Forelimb muscle (tissue), 1 donor: ENCODE results near the gene SDK2. TPM values are rescaled to one million over a fixed set of nuclear protein-coding genes. Genes with fewer than 3 reads are reported as not detected.

ENCODE experiments used
- DNase-seq: peaks from one replicate; pipeline ENCODE4 v3.0.0-alpha.2; 2013; ENCODE audit warnings: low read depth
- polyA plus RNA-seq: library from polyadenylated mRNA; unstranded; fragments of 120-200 nt; gene quantifications from one replicate; pipeline ENCODE4 v1.2.1, GENCODE V29; 2013; ENCODE audit not compliant: insufficient read length

SDK2 gene
- polyA plus RNA-seq, 1 donor: 27.2 TPM

DNA sequence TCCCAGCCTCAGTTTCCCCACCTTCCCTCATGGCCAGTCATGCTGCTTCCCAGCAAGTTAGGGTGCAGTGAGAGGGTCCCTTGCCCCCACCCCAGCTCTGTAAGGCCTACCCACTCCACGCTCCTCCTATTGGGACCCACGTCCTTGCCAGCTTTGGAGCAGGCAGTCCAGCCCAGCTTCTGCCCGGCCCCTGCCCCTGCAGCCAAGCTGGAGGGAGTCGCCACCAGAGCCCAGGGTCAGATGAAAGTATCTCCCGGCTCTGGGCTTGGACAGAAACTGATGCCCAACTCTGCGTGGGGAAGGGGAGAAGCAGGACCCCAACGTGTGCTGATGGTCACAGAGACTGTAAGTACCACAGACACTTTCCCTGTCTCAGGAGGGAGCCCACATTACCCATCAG, 32.6 kb downstream of the SDK2 start:
- DNase-seq: no peak

DNA sequence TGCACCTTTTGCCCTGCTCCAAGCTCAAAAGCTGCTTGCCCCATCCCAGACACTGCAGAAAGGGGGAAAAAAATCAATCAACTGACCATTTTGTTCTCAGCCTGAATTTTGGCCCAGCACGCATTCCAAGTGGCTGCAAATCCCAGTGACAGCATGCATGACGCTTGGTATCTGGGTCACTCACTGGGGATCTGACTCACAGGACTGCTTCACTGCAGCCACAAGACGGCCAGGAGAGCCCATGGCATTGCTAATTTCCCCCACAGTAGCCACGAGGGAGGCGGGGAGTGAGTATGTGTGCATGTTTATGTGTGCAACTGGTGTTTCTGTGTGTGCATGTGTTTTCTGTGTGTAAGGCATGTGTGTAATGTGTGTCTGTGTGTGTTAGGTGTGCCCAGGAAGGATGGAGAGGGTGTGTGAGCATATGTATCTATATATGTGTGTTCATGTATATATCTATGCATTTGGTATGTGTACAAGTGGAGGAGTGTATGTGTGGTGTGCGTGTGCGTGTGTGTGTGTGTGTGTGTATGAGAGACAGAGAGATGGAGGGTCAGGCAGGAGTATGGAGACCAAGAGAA, 33.8 kb downstream of the SDK2 start:
- DNase-seq: no peak

- DNase-seq: no peak
Observed at GRCh38 chr17:73609758-73610157, 34.5 kb downstream of the SDK2 start.

GRCh38 chr17:73609060-73609459, 35.2 kb downstream of the SDK2 start:
- DNase-seq: no peak

DNA sequence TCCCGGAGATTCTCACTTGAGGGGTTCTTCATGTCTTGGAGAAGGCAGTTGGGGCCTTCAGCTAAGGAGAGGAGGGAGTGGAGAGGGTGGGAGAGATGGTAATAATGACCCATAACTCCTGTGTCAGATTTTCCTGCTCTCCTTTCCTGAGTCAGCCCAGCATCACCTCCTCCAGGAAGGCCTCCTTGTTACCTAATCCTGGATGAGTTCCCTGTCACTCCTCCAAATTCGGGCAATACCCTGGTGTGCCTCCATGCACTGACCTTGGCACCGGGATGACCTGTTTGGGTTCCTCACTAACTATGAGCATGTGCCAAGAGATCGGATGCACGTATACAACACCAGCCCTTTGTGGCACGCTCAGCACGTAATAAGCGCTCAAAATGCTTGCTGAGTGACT, 38.8 kb downstream of the SDK2 start:
- DNase-seq: no peak

DNA sequence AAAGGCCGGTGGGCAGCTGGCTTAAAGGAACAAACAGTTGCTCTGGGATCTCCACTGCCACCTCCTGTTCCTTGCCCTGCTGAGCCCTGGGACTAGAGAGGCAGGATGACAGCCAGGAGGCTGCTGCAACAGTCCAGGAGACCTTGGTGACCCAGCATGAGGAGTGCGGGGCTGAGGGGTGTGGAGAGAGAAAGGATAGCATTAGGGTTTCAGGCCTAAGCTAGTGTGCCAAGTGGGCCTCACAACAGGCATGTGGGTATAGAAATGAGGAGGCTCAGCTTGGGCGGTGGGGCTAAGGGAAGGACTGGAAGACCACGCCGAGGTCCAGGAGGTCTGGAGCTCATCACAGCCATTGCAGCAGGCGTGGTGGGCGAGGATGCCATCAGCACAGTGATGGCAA, 39.8 kb downstream of the SDK2 start:
- DNase-seq: no peak

DNA sequence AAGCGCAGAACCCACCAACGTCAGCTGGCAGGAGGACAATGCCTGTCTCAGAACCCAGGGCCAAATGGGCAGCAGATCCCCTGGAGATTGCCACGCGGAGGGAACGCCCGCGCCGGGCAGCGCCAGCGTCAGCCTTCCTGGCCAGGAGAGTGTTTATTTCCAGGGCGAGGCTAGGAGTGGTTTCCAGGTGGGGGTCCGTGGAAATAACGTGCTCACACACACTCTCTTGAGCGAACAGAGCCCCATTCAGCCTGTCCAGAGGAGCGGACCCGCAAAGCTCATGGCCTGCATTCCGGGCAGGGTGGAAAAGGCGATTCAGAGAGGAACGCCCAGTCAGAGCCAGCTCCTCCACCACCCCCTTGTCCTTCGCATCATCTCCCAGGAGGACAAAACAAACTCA, 40.3 kb downstream of the SDK2 start:
- DNase-seq: no peak

- DNase-seq: peak; percentile 35
Observed at GRCh38 chr17:73600103-73600871, 44.0 kb downstream of the SDK2 start.

GRCh38 chr17:73599599-73599998, 44.6 kb downstream of the SDK2 start:
- DNase-seq: no peak

- no peak for DNase-seq
Observed at GRCh38 chr17:73598212-73598611, 46.0 kb downstream of the SDK2 start.

GRCh38 chr17:73595931-73596330, 48.3 kb downstream of the SDK2 start:
- DNase-seq: no peak

GRCh38 chr17:73595479-73595878, 48.8 kb downstream of the SDK2 start:
- no peak for DNase-seq

- no peak for DNase-seq
Observed at GRCh38 chr17:73595068-73595467, 49.2 kb downstream of the SDK2 start.

GRCh38 chr17:73594598-73594997, 49.6 kb downstream of the SDK2 start:
- DNase-seq: no peak

- DNase-seq: no peak
Observed at GRCh38 chr17:73594025-73594424, 50.2 kb downstream of the SDK2 start.

DNA sequence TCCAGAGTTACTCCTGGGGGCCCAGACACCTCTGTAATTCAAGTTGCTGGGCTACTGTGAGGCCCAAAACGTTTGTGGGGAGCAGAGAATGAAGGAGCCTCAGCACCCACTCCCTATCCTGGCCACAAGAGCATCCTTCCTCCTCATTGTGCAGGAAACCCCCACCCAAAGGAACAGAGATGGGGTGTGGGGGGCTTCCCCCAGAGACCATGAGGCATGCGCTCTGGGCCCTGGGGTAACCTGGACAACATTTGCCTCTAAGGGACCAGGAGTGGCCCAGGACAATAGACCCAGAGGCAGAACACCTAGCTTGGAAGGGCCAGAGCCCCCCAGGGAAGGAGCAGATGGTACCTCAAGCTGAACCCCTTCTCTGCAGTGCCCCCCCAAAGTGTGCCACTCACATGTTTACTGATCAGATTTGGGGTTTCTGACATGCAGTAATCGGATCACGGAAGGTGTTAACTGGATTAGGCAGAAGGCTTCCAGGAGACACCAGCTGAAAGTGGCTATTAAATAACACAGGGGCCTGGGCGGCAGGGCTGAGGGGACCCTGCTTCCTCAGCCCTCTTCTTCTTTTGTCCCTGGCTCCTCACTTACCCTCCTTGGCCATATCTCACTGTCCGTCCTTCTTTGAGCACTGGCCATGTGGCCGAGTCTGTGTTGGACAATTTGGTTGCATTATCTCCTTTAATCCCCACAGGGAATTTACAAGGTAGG, 50.8 kb downstream of the SDK2 start:
- DNase-seq: no peak

- no peak for DNase-seq
Observed at GRCh38 chr17:73592501-73592961, 51.7 kb downstream of the SDK2 start.

GRCh38 chr17:73592079-73592415, 52.2 kb downstream of the SDK2 start:
- DNase-seq: no peak

GRCh38 chr17:73591296-73592078, 52.8 kb downstream of the SDK2 start:
- no peak for DNase-seq

DNA sequence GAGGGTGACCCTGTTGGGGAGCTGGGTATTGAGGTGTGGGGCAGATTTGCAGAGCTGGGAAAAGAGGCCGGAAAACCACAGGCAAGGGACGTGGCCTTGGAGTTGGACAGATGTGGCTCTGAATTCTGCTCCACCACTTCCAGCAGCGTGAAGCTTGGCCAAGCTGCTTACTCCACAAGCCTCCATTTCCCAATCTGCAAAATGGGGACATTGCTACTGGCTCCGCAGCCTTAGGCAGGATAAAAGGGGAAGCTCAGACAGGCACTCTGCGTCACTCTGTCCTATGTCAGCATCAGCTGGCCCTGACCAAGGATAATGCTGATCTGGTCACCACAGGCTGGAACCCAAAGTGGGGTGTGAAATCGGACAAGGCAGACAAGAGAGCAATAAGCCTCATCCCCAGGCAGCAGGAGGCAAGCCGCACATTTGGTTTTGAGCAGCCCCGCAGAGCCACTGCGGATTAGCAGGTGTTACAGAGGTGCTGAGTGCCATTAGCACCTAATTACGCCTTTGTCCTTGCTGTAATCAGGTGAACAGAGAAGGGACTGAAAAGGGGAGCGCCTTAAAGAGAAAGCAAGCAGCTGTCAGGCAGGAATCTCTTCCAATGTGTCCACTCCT, 54.8 kb downstream of the SDK2 start:
- DNase-seq: no peak

DNA sequence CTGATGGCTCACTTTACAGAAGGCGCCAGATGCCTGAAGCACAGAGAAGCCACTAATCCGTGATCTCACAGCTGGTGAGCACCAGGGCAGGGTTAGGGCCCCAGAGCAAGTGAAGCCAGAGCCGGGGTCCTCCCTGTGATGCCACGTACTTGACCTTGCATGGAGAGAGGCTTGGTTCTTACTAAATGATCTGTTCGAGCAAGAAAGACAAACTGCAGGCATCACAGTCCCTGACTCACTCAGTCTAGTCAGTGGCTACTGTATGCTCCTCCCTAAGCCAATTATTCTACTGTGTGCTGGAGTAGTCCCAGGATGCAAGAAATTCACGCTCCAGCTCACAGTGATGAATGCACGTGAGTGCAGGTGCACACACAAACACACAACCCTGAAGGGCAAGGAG, 55.4 kb downstream of the SDK2 start:
- no peak for DNase-seq
